Fibroblast of lung (primary cell): Measurements from ENCODE around the gene GPER1. TPM values are rescaled to one million over a fixed set of nuclear protein-coding genes. Genes with fewer than 3 reads are reported as not detected.

Source experiments
- DNase-seq, 2 donors: peaks; one replicate each; pipeline versions ENCODE4 v3.0.0 to v3.0.0-alpha.2; 2010; ENCODE audit warnings: low read depth in 2 of 2
- H2AFZ ChIP-seq: 2 replicates; pipeline ENCODE4 v1.5.1; 2012; ENCODE audit warnings: low read length, control low read depth, inconsistent platforms
- H3K27ac ChIP-seq: 2 replicates; pipeline ENCODE4 v1.5.1; 2011; ENCODE audit warnings: low read length, control low read depth; ENCODE audit not compliant: insufficient read depth
- H3K27me3 ChIP-seq: 2 replicates; pipeline ENCODE4 v1.5.1; 2011; ENCODE audit warnings: mild to moderate bottlenecking, low read length; ENCODE audit not compliant: control insufficient read depth, insufficient read depth
- H3K36me3 ChIP-seq: 2 replicates; pipeline ENCODE4 v1.5.1; 2011; ENCODE audit warnings: low read length; ENCODE audit not compliant: control insufficient read depth, insufficient read depth
- H3K4me1 ChIP-seq: 2 replicates; pipeline ENCODE4 v1.5.1; 2011; ENCODE audit warnings: low read length; ENCODE audit not compliant: control insufficient read depth, insufficient read depth; ENCODE audit errors: extremely low read depth
- H3K4me2 ChIP-seq: 2 replicates; pipeline ENCODE4 v1.5.1; 2011; ENCODE audit warnings: low read length, control low read depth; ENCODE audit not compliant: insufficient read depth; ENCODE audit errors: extremely low read depth
- H3K4me3 ChIP-seq, 4 experiments: fragments of 200-600 bp in 1 of 4; sonication (generic) in 1 of 4; replicated peaks in 1 of 4; 2 replicates each; pipeline ENCODE4 v1.5.1; 2011 to 2016; ENCODE audit warnings: low read length in 4 of 4, low read depth in 3 of 4, mild to moderate bottlenecking in 3 of 4, control low read depth in 2 of 4, inconsistent platforms in 1 of 4, mixed read lengths in 1 of 4; ENCODE audit not compliant: insufficient read depth in 1 of 4; ENCODE audit errors: control extremely low read depth in 1 of 4
- H3K79me2 ChIP-seq: 2 replicates; pipeline ENCODE4 v1.5.1; 2012; ENCODE audit warnings: mild to moderate bottlenecking, low read length, inconsistent platforms; ENCODE audit not compliant: control insufficient read depth, insufficient read depth
- H3K9ac ChIP-seq: 2 replicates; pipeline ENCODE4 v1.5.1; 2011; ENCODE audit warnings: mild to moderate bottlenecking, low read length, control low read depth; ENCODE audit not compliant: insufficient read depth
- H3K9me3 ChIP-seq: 2 replicates; pipeline ENCODE4 v1.5.1; 2012; ENCODE audit warnings: low read depth, low read length; ENCODE audit not compliant: control insufficient read depth, insufficient read depth
- H4K20me1 ChIP-seq: 2 replicates; pipeline ENCODE4 v1.5.1; 2011; ENCODE audit warnings: low read length; ENCODE audit not compliant: control insufficient read depth, insufficient read depth; ENCODE audit errors: extremely low read depth
- EZH2 ChIP-seq: IDR thresholded peaks from 2 replicates; pipeline ENCODE4 v1.5.1; 2012; ENCODE audit warnings: low read length, control low read depth, mild to moderate bottlenecking; ENCODE audit errors: missing control alignments
- polyA plus RNA-seq, 2 donors: library from polyadenylated mRNA; depleted of rRNA in 1 of 2; stranded (reverse) in 1 of 2; unstranded in 1 of 2; fragments of >200 nt; gene quantifications; 2 replicates each; pipeline ENCODE4 v1.2.1, GENCODE V29; 2011 to 2012; ENCODE audit warnings: missing spikeins in 1 of 2
- total RNA-seq: library from RNA; depleted of rRNA; stranded (reverse); fragments of >200 nt; gene quantifications from 2 replicates; pipeline ENCODE4 v1.2.1, GENCODE V29; 2014
- TF ChIP-seq, protein P1 (sequence below), 2 donors: IDR thresholded peaks in 1 of 2; conservative IDR thresholded peaks in 1 of 2; 1 replicate in 1 of 2; 2 replicates in 1 of 2; pipeline ENCODE4 v1.5.1; 2011 to 2012; ENCODE audit warnings: low read length in 2 of 2, control low read depth in 1 of 2, inconsistent platforms in 1 of 2, low read depth in 1 of 2, mild to moderate bottlenecking in 1 of 2

Gene GPER1
- total and polyA plus RNA-seq, 2 donors (not counting 1 experiment from before 2014, with no cell fraction given), result 2.0 to 2.3 TPM

DNA sequence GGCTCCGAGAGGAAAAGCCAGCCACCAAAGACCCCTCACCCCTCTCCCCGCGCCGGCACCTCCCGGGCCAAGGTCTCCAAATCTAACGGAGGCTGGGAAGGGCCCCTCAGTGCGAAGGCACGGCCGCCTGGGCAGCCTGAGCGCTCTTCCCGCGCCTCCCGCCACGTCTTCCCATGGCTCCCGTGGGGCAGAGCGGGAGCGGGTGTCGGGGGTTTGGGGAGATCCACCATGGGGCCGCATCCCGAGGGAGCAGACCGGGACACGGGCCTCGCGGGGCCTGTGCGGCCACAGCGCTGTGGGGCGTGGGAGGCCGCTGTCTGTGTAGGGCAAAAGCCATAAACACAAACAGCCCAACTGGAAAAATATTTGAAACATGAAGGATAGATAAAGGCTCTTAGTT lies 22.4 kb downstream of the GPER1 start:
- TF ChIP-seq, protein P1, sequence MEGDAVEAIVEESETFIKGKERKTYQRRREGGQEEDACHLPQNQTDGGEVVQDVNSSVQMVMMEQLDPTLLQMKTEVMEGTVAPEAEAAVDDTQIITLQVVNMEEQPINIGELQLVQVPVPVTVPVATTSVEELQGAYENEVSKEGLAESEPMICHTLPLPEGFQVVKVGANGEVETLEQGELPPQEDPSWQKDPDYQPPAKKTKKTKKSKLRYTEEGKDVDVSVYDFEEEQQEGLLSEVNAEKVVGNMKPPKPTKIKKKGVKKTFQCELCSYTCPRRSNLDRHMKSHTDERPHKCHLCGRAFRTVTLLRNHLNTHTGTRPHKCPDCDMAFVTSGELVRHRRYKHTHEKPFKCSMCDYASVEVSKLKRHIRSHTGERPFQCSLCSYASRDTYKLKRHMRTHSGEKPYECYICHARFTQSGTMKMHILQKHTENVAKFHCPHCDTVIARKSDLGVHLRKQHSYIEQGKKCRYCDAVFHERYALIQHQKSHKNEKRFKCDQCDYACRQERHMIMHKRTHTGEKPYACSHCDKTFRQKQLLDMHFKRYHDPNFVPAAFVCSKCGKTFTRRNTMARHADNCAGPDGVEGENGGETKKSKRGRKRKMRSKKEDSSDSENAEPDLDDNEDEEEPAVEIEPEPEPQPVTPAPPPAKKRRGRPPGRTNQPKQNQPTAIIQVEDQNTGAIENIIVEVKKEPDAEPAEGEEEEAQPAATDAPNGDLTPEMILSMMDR (conservative IDR thresholded peaks at IDR 0.05 in 1 of 2, IDR thresholded peaks at IDR 0.05 in 1 of 2; ENCODE audit: low read depth in 1 of 2, low read length in 2 of 2), result no peak
- no peak for TF ChIP-seq EZH2

DNA sequence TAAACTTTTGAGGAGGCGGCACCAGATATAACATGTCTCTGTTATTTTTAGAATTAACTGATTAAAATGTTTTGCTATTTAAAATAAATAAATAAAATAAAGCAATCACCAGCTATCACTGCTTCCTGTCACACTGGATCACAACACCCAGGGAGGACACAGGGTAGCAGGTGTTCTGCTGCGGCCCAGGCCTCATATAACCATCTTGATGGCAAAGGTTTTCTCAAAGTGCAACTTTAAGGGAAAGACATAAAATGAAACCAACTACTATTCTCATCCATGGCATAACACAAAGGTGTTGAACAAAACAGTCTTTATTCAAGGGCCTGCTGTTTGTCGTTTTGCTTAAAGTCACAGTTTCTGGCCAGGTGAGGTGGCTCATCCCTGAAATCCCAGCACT lies 23.2 kb downstream of the GPER1 start:
- Histone ChIP-seq H3K27ac (no peak overlapping the region), H2AFZ (no peak overlapping the region), H3K36me3 (no peaks in the 10 kb centered on the region), H3K27me3 (no peaks in the 10 kb centered on the region), H3K79me2 (no peaks in the 10 kb centered on the region), H4K20me1 (no peaks in the 10 kb centered on the region), H3K9ac (no peak overlapping the region), H3K4me2 (no peak overlapping the region), H3K4me3 (no peak overlapping the region), H3K4me1 (no peaks in the 10 kb centered on the region), H3K9me3 (no peaks in the 10 kb centered on the region)
- TF ChIP-seq EZH2, result no peak
- TF ChIP-seq, protein P1 (conservative IDR thresholded peaks at IDR 0.05 in 1 of 2, IDR thresholded peaks at IDR 0.05 in 1 of 2; ENCODE audit: low read depth in 1 of 2, low read length in 2 of 2), result no peak
- no peak for DNase-seq

More for the DNA sequence above, 22.4 kb downstream of the GPER1 start:
- no peaks in the 10 kb centered on the region for H3K9me3 ChIP-seq
- no peak overlapping the region for H3K4me2 ChIP-seq
- H3K79me2 ChIP-seq, result no peaks in the 10 kb centered on the region
- no peak overlapping the region for H3K4me3 ChIP-seq
- DNase-seq, result no peak
- H3K27ac ChIP-seq, result no peak overlapping the region
- H3K27me3 ChIP-seq, result no peaks in the 10 kb centered on the region
- H3K4me1 ChIP-seq, result no peaks in the 10 kb centered on the region
- no peak overlapping the region for H3K9ac ChIP-seq
- H3K36me3 ChIP-seq, result no peaks in the 10 kb centered on the region
- no peak overlapping the region for H2AFZ ChIP-seq
- H4K20me1 ChIP-seq, result no peaks in the 10 kb centered on the region

DNA sequence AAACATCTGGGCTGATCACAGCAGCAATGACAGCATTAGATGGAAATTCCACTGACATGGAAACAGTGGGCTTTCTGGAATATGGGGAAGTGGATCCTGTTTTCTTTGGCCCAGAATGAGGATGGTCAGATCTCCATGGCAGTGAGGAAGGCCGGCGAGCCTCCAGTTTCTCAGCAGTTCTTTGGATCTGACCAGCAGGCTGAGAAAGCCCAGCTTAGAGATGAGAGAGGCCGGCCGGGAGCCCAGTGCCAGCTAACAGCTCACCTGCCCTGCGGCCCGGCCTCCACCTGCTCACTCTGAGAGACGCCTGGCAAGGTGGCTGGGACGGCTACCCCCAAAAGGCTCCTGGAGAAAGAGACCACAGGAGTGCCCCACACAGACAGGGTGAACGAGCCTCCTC lies 24.2 kb downstream of the GPER1 start:
- H3K4me2 ChIP-seq, result no peak overlapping the region
- H3K4me3 ChIP-seq, result no peak overlapping the region

More for the DNA sequence above, 24.2 kb downstream of the GPER1 start:
- Histone ChIP-seq H3K79me2 (no peaks in the 10 kb centered on the region), H3K27ac (no peak overlapping the region), H3K36me3 (no peaks in the 10 kb centered on the region), H3K9me3 (no peaks in the 10 kb centered on the region), H3K4me1 (no peaks in the 10 kb centered on the region), H3K27me3 (no peaks in the 10 kb centered on the region), H3K9ac (no peak overlapping the region), H4K20me1 (no peaks in the 10 kb centered on the region), H2AFZ (no peak overlapping the region)
- DNase-seq, result peak in 1 of 2 donors; percentile 24
- no peak for TF ChIP-seq EZH2
- TF ChIP-seq, protein P1 (conservative IDR thresholded peaks at IDR 0.05 in 1 of 2, IDR thresholded peaks at IDR 0.05 in 1 of 2; ENCODE audit: low read depth in 1 of 2, low read length in 2 of 2), result no peak
